ENCODE data around the gene NAALADL2. TPM values are rescaled to one million over a fixed set of nuclear protein-coding genes. Genes with fewer than 3 reads are reported as not detected.
"Not testable (repeated sequence)": the region's sequence is repeated elsewhere in the genome, so short reads cannot be mapped to it uniquely, and the experiment has no call there.

NAALADL2 gene
- total and polyA plus RNA-seq, 2 of the 13 experiments (the other 11 are each of a cell fraction or from before 2014, with no cell fraction given): 0.08 TPM; not detected in 1

DNA sequence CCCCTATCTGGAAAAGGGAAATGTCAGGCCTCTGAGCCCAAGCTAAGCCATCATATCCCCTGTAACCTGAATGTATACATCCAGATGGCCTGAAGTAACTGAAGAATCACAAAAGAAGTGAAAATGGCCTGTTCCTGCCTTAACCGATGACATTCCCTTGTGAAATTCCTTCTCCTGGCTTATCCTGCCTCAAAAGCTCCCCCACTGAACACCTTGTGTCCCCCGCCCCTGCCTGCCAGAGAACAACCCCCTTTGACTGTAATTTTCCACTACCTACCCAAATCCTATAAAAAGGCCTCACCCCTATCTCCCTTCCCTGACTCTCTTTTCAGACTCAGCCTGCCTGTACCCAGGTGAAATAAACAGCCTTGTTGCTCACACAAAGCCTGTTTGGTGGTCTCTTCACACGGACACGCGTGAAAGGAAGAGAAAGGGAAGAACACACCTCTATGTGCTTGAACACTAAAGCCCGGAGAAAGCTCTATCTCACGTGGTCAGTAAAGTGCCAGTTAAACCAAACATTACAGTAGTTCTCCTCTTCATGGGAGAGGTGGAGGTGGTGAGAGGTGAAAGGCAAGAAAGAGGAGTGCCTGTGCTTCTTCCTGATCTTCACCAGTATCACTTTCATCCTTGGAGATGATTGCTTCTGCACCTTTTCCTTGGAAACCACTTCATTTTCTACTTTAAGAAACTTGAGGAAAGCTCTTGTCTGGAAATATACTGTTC is 963.8 kb downstream of the NAALADL2 start:
- H3K9ac ChIP-seq (ENCODE audit: insufficient read depth, low read depth, low read length); BruUV-seq (replicated peaks); in situ Hi-C loops (cut with HindIII; ENCODE audit: extremely low pct_ligation_motif_present, low pct_unique_long_range_greater_than_20kb); H3K4me3 ChIP-seq (replicated peaks in 1 of 3; ENCODE audit: insufficient read depth in 1 of 3, low read depth in 2 of 3, low read length in 3 of 3); intact Hi-C loops (cut with micrococcal nuclease; ENCODE audit: unreplicated experiment); H2AFZ ChIP-seq (ENCODE audit: low read length); H3K4me2 ChIP-seq (ENCODE audit: low read depth, low read length); ATAC-seq; POLR2A ChIA-PET; CTCF ChIA-PET (ENCODE audit: low intra/inter-chr PET ratio, low total read pairs); H3K4me1 ChIP-seq (ENCODE audit: insufficient read depth, low read length); FAIRE-seq; H3K79me2 ChIP-seq (ENCODE audit: insufficient read depth, low read length); H3K27ac ChIP-seq (ENCODE audit: extremely low read length, insufficient read depth, low read length); H3K36me3 ChIP-seq (replicated peaks in 1 of 2; ENCODE audit: control insufficient read depth in 1 of 2, insufficient read depth in 2 of 2, low read length in 2 of 2); H4K20me1 ChIP-seq (ENCODE audit: insufficient read depth, low read length); DNase-seq (ENCODE audit: low spot score); H3K27me3 ChIP-seq (ENCODE audit: control insufficient read depth in 1 of 2, insufficient read depth in 2 of 2, low read length in 2 of 2): not testable (repeated sequence)
- WGBS (ENCODE audit: low lambda C conversion rate): 29% methylated on average over 7 of the region's 7 CpGs
- peaks cover 46% of the 10 kb centered on the region for H3K9me3 ChIP-seq (ENCODE audit: low read length)

DNA sequence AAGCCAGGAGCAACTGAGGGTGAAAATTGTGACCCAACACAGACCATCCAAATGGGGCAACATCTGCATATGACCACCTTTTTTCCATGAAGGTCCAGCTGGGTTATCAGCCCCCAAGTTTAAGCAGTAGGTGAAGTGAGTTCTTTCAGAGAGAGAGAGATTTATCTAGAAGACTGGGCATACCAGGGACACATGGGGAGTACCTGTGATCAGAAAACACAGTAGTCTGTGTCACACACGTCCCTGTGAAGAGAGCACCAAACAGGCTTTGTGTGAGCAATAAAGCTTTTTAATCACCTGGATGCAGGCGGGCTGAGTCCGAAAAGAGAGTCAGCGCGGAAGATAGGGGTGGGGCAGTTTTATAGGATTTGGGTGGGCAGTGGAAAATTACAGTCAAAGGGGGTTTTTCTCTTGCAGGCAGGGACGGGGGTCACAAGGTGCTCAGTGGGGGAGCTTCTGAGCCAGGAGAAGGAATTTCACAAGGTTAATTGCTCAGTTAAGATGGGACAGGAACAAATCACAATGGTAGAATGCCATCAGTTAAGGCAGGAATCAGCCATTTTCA is 966.0 kb downstream of the NAALADL2 start:
- H3K4me2 ChIP-seq (ENCODE audit: low read depth, low read length); intact Hi-C loops (cut with micrococcal nuclease; ENCODE audit: unreplicated experiment); H3K27me3 ChIP-seq (ENCODE audit: control insufficient read depth in 1 of 2, insufficient read depth in 2 of 2, low read length in 2 of 2); H3K9ac ChIP-seq (ENCODE audit: insufficient read depth, low read depth, low read length); CTCF ChIA-PET (ENCODE audit: low intra/inter-chr PET ratio, low total read pairs); H3K79me2 ChIP-seq (ENCODE audit: insufficient read depth, low read length); DNase-seq (ENCODE audit: low spot score); H3K27ac ChIP-seq (ENCODE audit: extremely low read length, insufficient read depth, low read length); H4K20me1 ChIP-seq (ENCODE audit: insufficient read depth, low read length); in situ Hi-C loops (cut with HindIII; ENCODE audit: extremely low pct_ligation_motif_present, low pct_unique_long_range_greater_than_20kb); H3K4me3 ChIP-seq (replicated peaks in 1 of 3; ENCODE audit: insufficient read depth in 1 of 3, low read depth in 2 of 3, low read length in 3 of 3); ATAC-seq; H2AFZ ChIP-seq (ENCODE audit: low read length); FAIRE-seq; H3K36me3 ChIP-seq (replicated peaks in 1 of 2; ENCODE audit: control insufficient read depth in 1 of 2, insufficient read depth in 2 of 2, low read length in 2 of 2); BruUV-seq (replicated peaks); H3K4me1 ChIP-seq (ENCODE audit: insufficient read depth, low read length); POLR2A ChIA-PET: not testable (repeated sequence)
- WGBS (ENCODE audit: low lambda C conversion rate): 42% methylated on average over 6 of the region's 6 CpGs
- H3K9me3 ChIP-seq (ENCODE audit: low read length): peaks cover 25% of the 10 kb centered on the region
